NCI-H345 treated with DMSO at 0.1 percent for 48 hours (cell line): Measurements from ENCODE around the gene SLC26A11.
"Not testable (repeated sequence)": the region's sequence is repeated elsewhere in the genome, so short reads cannot be mapped to it uniquely, and the experiment has no call there.

Source experiments
- DNase-seq: peaks from one replicate; lab custom pipeline; 2025; ENCODE audit not compliant: unreplicated experiment; lab: John Stamatoyannopoulos, UW

The SLC26A11 gene

DNA sequence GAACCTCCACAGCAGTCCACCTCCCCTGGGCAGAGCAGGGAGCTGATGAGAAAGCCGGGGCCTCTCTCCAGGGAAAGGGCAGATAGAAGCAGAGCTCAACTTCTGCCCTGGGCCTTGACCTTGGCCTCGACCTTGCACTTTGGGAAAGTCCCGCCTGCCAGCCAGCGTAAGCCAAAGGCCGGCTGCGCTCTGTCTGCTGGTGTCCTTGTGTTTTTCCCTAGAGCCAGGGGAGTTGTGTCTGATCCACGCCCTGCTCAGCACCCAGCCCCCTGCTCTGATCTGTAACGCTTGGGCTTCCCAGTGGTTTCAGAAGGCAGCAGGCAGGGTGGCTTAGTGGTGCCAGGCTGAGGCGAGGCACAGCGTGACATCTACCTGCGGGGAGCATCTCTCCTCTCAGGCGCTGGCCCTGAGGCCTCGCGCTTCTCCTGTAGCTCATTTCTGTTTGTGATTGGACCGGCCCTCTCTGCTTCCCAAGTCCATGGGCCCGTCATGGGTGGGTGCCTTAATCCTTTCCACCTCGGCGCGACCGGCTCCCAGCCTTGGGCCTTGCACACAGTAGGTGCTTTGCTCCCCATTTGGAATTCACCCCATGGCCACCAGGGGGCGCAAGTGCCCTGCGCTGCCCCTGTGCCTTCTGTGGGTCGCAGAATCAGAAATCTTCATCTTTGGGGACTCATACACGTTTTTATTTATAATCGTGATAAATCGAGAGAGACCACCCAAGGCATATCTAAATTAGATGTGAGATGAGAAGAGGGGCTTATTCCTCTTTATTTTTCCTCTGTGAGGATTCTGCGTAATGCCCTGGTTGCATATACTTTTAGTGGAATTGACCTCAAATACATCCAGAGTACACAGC, 24.3 kb upstream of the SLC26A11 start:
- DNase-seq, result no peak

- DNase-seq, result no peak
Observed at GRCh38 chr17:80196652-80197051, 23.6 kb upstream of the SLC26A11 start.

GRCh38 chr17:80198144-80198661, 22.0 kb upstream of the SLC26A11 start:
- no peak for DNase-seq

- DNase-seq, result not testable (repeated sequence)
Observed at GRCh38 chr17:80199295-80199694, 20.9 kb upstream of the SLC26A11 start.

- no peak for DNase-seq
Observed at GRCh38 chr17:80201446-80201845, 18.8 kb upstream of the SLC26A11 start.

DNA sequence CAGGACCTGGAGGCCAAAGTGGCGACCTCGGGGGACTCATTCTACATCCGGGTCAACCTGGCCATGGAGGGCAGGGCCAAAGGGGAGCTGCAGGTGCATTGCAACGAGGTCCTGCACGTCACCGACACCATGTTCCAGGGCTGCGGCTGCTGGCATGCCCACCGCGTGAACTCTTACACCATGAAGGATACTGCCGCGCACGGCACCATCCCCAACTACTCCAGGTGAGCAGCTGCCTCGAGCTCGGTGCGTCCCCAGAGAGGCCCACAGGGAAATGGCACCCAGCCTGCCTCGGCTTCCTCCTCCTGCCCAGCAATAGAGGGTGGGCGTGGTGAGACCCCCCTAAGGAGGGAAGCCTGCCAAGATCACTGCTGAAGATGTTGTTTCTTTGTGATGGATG, 18.0 kb upstream of the SLC26A11 start:
- DNase-seq, result no peak

- no peak for DNase-seq
Observed at GRCh38 chr17:80203471-80203963, 16.7 kb upstream of the SLC26A11 start.

GRCh38 chr17:80204626-80205468, 15.4 kb upstream of the SLC26A11 start:
- no peak for DNase-seq

DNA sequence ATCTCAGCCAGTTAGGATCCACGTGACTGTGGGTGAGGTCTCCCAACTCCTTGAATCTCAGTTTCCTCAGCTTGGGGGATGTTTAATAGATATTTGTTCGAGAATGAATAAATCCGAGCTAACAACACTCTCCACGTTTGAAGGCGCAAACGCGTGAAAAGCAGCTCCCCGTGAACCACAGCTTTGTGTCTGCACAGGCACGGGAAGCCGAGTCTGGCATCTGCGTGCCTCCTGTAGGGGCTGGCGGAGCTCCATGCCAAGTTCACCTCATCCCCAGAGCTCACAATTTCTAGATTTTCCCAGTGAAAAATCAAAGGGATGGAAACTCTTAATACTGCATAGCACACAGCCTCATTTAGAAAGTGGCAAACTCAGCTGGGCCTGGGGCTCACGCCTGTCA, 14.4 kb upstream of the SLC26A11 start:
- no peak for DNase-seq

GRCh38 chr17:80208050-80208449, 12.2 kb upstream of the SLC26A11 start:
- no peak for DNase-seq

GRCh38 chr17:80209765-80210164, 10.5 kb upstream of the SLC26A11 start:
- DNase-seq, result no peak

DNA sequence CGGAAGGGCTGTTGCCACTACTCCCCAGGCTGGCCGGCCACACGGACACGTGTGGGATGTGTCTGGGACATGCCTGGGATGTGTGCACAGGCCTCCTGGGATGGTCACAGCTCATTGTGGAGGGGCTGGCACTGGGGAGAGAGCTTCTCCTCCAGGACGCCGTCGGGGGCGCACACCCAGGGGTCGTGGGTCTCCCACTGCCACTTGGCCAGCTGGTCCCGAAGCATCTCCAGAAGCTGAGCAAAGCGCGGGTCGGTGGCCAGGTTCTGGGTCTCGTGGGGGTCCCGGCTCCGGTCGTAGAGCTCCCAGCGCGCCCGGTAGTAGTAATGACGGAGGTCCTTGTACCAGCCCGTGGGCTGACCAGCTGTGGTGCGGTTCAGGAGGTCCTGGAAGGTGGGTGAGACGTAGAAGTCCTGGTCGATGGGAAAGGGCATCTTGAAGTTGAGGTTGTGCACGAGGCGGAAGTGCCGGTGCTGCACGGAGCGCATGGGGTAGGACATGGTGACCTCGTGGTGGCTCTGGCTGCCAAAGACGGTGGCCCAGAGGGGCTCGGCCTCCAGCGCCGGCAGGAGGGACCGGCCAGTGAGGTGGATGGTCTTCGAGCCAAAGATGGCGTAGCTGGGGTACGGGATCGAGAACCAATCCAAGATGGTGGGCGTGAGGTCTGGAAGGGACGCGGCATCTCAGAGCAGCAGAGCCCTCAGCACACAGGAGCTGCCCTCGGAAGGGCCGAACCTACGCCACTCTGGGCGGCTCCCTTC, 9.7 kb upstream of the SLC26A11 start:
- no peak for DNase-seq

GRCh38 chr17:80212109-80212508, 8.1 kb upstream of the SLC26A11 start:
- DNase-seq, result no peak

GRCh38 chr17:80212511-80212910, 7.7 kb upstream of the SLC26A11 start:
- no peak for DNase-seq

DNA sequence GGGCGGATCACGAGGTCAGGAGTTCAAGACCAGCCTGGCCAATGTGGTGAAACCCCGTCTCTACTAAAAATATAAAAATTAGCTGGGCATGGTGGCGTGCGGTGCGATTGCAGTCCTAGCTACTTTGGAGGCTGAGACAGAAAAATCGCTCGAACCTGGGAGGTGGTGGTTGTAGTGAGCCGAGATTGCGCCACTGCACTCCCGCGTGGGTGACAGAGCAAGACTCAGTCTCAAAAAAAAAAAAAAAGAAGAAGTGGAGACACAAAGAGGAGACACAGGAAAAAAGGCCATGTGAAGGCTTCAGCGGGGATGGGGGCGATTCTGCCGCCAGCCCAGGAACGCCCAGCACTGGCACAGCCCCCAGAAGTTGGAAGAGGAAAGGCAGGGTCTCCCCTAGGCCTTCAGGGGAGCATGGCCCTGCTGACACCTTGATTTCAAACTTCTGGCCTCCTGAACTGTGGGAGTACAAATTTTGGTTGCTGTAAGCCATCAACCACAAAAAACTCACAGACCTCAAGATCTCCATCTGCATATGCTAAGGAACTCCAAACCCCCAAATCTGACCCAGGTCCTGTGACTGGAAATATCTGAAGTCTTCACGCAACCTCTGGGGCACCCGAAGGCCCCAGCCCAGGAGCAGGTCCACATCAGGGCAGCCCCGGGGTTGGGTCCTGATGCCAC, 7.1 kb upstream of the SLC26A11 start:
- DNase-seq, result no peak

GRCh38 chr17:80213643-80213975, 6.6 kb upstream of the SLC26A11 start:
- no peak for DNase-seq

GRCh38 chr17:80214012-80214877, 6.0 kb upstream of the SLC26A11 start:
- DNase-seq, result no peak

GRCh38 chr17:80214878-80215210, 5.4 kb upstream of the SLC26A11 start:
- no peak for DNase-seq
